ENCODE measurements around the gene MFAP4. TPM values are rescaled to one million over a fixed set of nuclear protein-coding genes. Genes with fewer than 3 reads are reported as not detected.

Gene MFAP4
- total RNA-seq, 1 experiment from 2014 or later: not detected

DNA sequence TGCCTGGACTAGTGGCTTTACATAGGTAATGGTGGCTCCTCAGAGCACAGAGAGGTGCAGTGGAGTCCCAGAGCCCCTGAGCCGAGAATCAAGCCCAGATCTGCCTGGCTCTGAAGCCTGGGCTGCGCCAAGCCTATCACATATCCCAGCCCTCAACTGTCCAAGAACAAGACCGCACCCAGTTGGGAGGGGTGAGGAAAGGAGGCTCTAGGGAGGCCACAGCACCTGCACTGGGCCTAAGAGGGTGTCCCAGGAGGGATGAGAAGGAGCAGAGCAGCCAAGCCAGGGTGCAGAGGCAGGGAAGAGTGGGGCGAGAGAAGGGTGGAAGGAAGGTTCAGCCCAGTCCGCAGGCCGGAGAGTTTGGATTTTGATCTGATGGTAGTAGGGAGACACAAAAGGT is 23.1 kb upstream of the MFAP4 start:
- Mint-ChIP-seq H3K36me3 (ENCODE audit: insufficient read depth, unreplicated experiment) (no peaks in the 10 kb centered on the region), H3K27ac (ENCODE audit: unreplicated experiment) (no peak overlapping the region), H3K9me3 (ENCODE audit: unreplicated experiment) (no peaks in the 10 kb centered on the region), H3K27me3 (ENCODE audit: insufficient read depth, unreplicated experiment) (no peaks in the 10 kb centered on the region), H3K4me1 (ENCODE audit: low read depth, unreplicated experiment) (peaks cover 6% of the 10 kb centered on the region), H3K4me3 (ENCODE audit: unreplicated experiment) (no peak overlapping the region)
- no TSS peak for BruUV-seq (replicated peaks)
- Histone ChIP-seq H3K4me3 (ENCODE audit: low read depth, low read length) (no peak overlapping the region), H3K9me3 (no peaks in the 10 kb centered on the region), H3K4me1 (no peaks in the 10 kb centered on the region), H3K36me3 (ENCODE audit: control insufficient read depth, insufficient read depth, low read length) (no peaks in the 10 kb centered on the region), H3K27me3 (replicated peaks; ENCODE audit: control insufficient read depth, insufficient read depth, low read length) (no peaks in the 10 kb centered on the region)
- TF ChIP-seq, protein P1, sequence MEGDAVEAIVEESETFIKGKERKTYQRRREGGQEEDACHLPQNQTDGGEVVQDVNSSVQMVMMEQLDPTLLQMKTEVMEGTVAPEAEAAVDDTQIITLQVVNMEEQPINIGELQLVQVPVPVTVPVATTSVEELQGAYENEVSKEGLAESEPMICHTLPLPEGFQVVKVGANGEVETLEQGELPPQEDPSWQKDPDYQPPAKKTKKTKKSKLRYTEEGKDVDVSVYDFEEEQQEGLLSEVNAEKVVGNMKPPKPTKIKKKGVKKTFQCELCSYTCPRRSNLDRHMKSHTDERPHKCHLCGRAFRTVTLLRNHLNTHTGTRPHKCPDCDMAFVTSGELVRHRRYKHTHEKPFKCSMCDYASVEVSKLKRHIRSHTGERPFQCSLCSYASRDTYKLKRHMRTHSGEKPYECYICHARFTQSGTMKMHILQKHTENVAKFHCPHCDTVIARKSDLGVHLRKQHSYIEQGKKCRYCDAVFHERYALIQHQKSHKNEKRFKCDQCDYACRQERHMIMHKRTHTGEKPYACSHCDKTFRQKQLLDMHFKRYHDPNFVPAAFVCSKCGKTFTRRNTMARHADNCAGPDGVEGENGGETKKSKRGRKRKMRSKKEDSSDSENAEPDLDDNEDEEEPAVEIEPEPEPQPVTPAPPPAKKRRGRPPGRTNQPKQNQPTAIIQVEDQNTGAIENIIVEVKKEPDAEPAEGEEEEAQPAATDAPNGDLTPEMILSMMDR (IDR thresholded peaks at IDR 0.05; ENCODE audit: insufficient read depth in 1 of 2, low read depth in 1 of 2, low read length in 1 of 2, severe bottlenecking in 1 of 2, unreplicated experiment in 1 of 2): no peak
- CTCF ChIA-PET: no interaction called here
- peak in 1 of 2 experiments; percentile 24 for DNase-seq
- intact Hi-C loops (cut with micrococcal nuclease; ENCODE audit: unreplicated experiment): no loop called here
- POLR2A ChIA-PET: no interaction called here

DNA sequence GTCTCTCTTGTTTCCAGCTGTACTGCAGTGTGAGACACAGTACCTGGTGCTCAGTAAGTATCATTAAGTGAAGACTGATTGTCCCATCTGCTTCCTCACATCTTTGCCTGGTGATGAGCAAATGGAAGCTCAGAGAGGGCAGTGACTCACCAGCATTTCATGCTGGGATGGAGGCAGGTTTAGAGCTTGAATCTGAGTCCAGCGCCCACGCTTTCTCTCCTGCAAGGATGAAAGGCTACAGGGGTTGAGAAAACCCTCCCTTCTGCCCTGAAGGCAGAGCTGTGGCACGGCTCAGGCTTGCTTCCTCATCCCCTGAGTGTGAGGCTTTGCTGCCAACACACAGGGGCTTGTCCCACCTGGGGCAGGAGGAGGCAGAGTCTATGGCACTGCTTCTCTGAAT is 22.5 kb upstream of the MFAP4 start:
- no peak overlapping the region for H3K4me3 ChIP-seq (ENCODE audit: low read depth, low read length)
- CTCF ChIA-PET: no interaction called here
- intact Hi-C loops (cut with micrococcal nuclease; ENCODE audit: unreplicated experiment): loop anchor here (5.0 kb wide), 1 partner anchor 38 kb away; no protein-coding TSS in a partner anchor
- peak in 1 of 2 experiments; percentile 28 for DNase-seq
- Mint-ChIP-seq H3K9me3 (ENCODE audit: unreplicated experiment) (no peaks in the 10 kb centered on the region), H3K27me3 (ENCODE audit: insufficient read depth, unreplicated experiment) (no peaks in the 10 kb centered on the region), H3K4me1 (ENCODE audit: low read depth, unreplicated experiment) (peaks cover 6% of the 10 kb centered on the region), H3K27ac (ENCODE audit: unreplicated experiment) (no peak overlapping the region), H3K36me3 (ENCODE audit: insufficient read depth, unreplicated experiment) (no peaks in the 10 kb centered on the region), H3K4me3 (ENCODE audit: unreplicated experiment) (no peak overlapping the region)
- BruUV-seq (replicated peaks): no TSS peak
- H3K36me3 ChIP-seq (ENCODE audit: control insufficient read depth, insufficient read depth, low read length): no peaks in the 10 kb centered on the region
- POLR2A ChIA-PET: no interaction called here
- no peaks in the 10 kb centered on the region for H3K9me3 ChIP-seq
- TF ChIP-seq, protein P1 (IDR thresholded peaks at IDR 0.05; ENCODE audit: insufficient read depth in 1 of 2, low read depth in 1 of 2, low read length in 1 of 2, severe bottlenecking in 1 of 2, unreplicated experiment in 1 of 2): no peak
- H3K4me1 ChIP-seq: no peaks in the 10 kb centered on the region
- H3K27me3 ChIP-seq (replicated peaks; ENCODE audit: control insufficient read depth, insufficient read depth, low read length): no peaks in the 10 kb centered on the region

- ChIA-PET POLR2A (no interaction called here), CTCF (no interaction called here)
- H3K36me3 ChIP-seq (ENCODE audit: control insufficient read depth, insufficient read depth, low read length): no peaks in the 10 kb centered on the region
- TF ChIP-seq, protein P1 (IDR thresholded peaks at IDR 0.05; ENCODE audit: insufficient read depth in 1 of 2, low read depth in 1 of 2, low read length in 1 of 2, severe bottlenecking in 1 of 2, unreplicated experiment in 1 of 2): no peak
- Mint-ChIP-seq H3K9me3 (ENCODE audit: unreplicated experiment) (no peaks in the 10 kb centered on the region), H3K4me3 (ENCODE audit: unreplicated experiment) (no peak overlapping the region), H3K36me3 (ENCODE audit: insufficient read depth, unreplicated experiment) (no peaks in the 10 kb centered on the region), H3K27me3 (ENCODE audit: insufficient read depth, unreplicated experiment) (no peaks in the 10 kb centered on the region), H3K27ac (ENCODE audit: unreplicated experiment) (no peak overlapping the region), H3K4me1 (ENCODE audit: low read depth, unreplicated experiment) (peaks cover 6% of the 10 kb centered on the region)
- no peaks in the 10 kb centered on the region for H3K4me1 ChIP-seq
- intact Hi-C loops (cut with micrococcal nuclease; ENCODE audit: unreplicated experiment): loop anchor here (5.0 kb wide), 1 partner anchor 38 kb away; no protein-coding TSS in a partner anchor
- H3K9me3 ChIP-seq: no peaks in the 10 kb centered on the region
- DNase-seq: peak in 1 of 2 experiments; percentile 9
- H3K4me3 ChIP-seq (ENCODE audit: low read depth, low read length): no peak overlapping the region
- no peaks in the 10 kb centered on the region for H3K27me3 ChIP-seq (replicated peaks; ENCODE audit: control insufficient read depth, insufficient read depth, low read length)
- no TSS peak for BruUV-seq (replicated peaks)
These were observed 22.1 kb upstream of the MFAP4 start for GRCh38 chr17:19409066-19409465.
